H9 (cell line): Measurements from ENCODE around the gene SYNPO. TPM values are rescaled to one million over a fixed set of nuclear protein-coding genes. Genes with fewer than 3 reads are reported as not detected.

Experiments
- DNase-seq: peaks from one replicate; pipeline ENCODE4 v3.0.0-alpha.2; 2017
- H2AFZ ChIP-seq: one replicate; pipeline ENCODE4 v1.6.1; 2013; ENCODE audit warnings: mild to moderate bottlenecking, low read length, control low read depth, moderate library complexity
- H2AK5ac ChIP-seq: 2 replicates; pipeline ENCODE4 v1.6.1; 2013; ENCODE audit warnings: low read length, control low read depth, mixed read lengths; ENCODE audit not compliant: insufficient read length
- H2BK120ac ChIP-seq: one replicate; pipeline ENCODE4 v1.6.1; 2013; ENCODE audit warnings: low read depth, mild to moderate bottlenecking, low read length, control low read depth, inconsistent platforms; ENCODE audit not compliant: poor library complexity, severe bottlenecking
- H2BK12ac ChIP-seq: 2 replicates; pipeline ENCODE4 v1.6.1; 2013; ENCODE audit warnings: low read length, control low read depth, mixed read lengths, low read depth; ENCODE audit not compliant: insufficient read length
- H2BK15ac ChIP-seq: 2 replicates; pipeline ENCODE4 v1.6.1; 2013; ENCODE audit warnings: low read depth, low read length, control low read depth
- H2BK20ac ChIP-seq: one replicate; pipeline ENCODE4 v1.6.1; 2013; ENCODE audit warnings: low read depth, mild to moderate bottlenecking, low read length, control low read depth, inconsistent platforms; ENCODE audit not compliant: poor library complexity, severe bottlenecking
- H2BK5ac ChIP-seq: 2 replicates; pipeline ENCODE4 v1.6.1; 2013; ENCODE audit warnings: low read length, control low read depth, mixed read lengths; ENCODE audit not compliant: insufficient read length
- H3K14ac ChIP-seq: 2 replicates; pipeline ENCODE4 v1.6.1; 2013; ENCODE audit warnings: low read length, control low read depth; ENCODE audit not compliant: insufficient read depth
- H3K18ac ChIP-seq: 2 replicates; pipeline ENCODE4 v1.6.1; 2013; ENCODE audit warnings: low read depth, mild to moderate bottlenecking, mixed read lengths, low read length, control low read depth; ENCODE audit not compliant: insufficient read length
- H3K23ac ChIP-seq: 2 replicates; pipeline ENCODE4 v1.6.1; 2013; ENCODE audit warnings: low read length, control low read depth, mixed read lengths, low read depth; ENCODE audit not compliant: insufficient read length
- H3K23me2 ChIP-seq: 2 replicates; pipeline ENCODE4 v1.6.1; 2013; ENCODE audit warnings: low read depth, mild to moderate bottlenecking, mixed read lengths, low read length, control low read depth; ENCODE audit not compliant: insufficient read length, poor library complexity, severe bottlenecking
- H3K27ac ChIP-seq: 2 replicates; pipeline ENCODE4 v1.5.1; 2013; ENCODE audit warnings: low read length, control low read depth, mixed read lengths, low read depth; ENCODE audit not compliant: insufficient read length
- H3K27me3 ChIP-seq: 2 replicates; pipeline ENCODE4 v1.6.1; 2013; ENCODE audit warnings: low read length, control low read depth, inconsistent platforms; ENCODE audit not compliant: insufficient read depth
- H3K4ac ChIP-seq: 2 replicates; pipeline ENCODE4 v1.6.1; 2013; ENCODE audit warnings: low read depth, mild to moderate bottlenecking, control low read depth, inconsistent platforms, low read length, moderate library complexity
- H3K4me1 ChIP-seq: 2 replicates; pipeline ENCODE4 v1.6.1; 2013; ENCODE audit warnings: low read length, control low read depth, inconsistent platforms; ENCODE audit not compliant: insufficient read depth
- H3K4me2 ChIP-seq: 2 replicates; pipeline ENCODE4 v1.6.1; 2013; ENCODE audit warnings: low read length, control low read depth, mixed read lengths; ENCODE audit not compliant: insufficient read length, insufficient read depth
- H3K56ac ChIP-seq: 2 replicates; pipeline ENCODE4 v1.6.1; 2013; ENCODE audit warnings: low read depth, mild to moderate bottlenecking, mixed read lengths, low read length, control low read depth; ENCODE audit not compliant: insufficient read length
- H3K79me1 ChIP-seq: 2 replicates; pipeline ENCODE4 v1.6.1; 2013; ENCODE audit warnings: low read depth, mild to moderate bottlenecking, moderate library complexity, low read length, control low read depth, inconsistent platforms; ENCODE audit not compliant: insufficient read depth, poor library complexity, severe bottlenecking
- H3K79me2 ChIP-seq: 2 replicates; pipeline ENCODE4 v1.6.1; 2013; ENCODE audit warnings: low read length, control low read depth, inconsistent platforms; ENCODE audit not compliant: insufficient read depth
- H3K9ac ChIP-seq: 2 replicates; pipeline ENCODE4 v1.6.1; 2013; ENCODE audit warnings: low read length, control low read depth, mixed read lengths; ENCODE audit not compliant: insufficient read length; ENCODE audit errors: extremely low read depth
- H3K9me3 ChIP-seq: one replicate; pipeline ENCODE4 v1.6.1; 2013; ENCODE audit warnings: low read depth, low read length, inconsistent platforms; ENCODE audit not compliant: control insufficient read depth
- H3T11ph ChIP-seq: one replicate; pipeline ENCODE4 v1.6.1; 2013; ENCODE audit warnings: mild to moderate bottlenecking, low read length, control low read depth, inconsistent platforms
- H4K20me1 ChIP-seq: one replicate; pipeline ENCODE4 v1.6.1; 2013; ENCODE audit not compliant: control insufficient read depth, insufficient read length, insufficient read depth
- H4K5ac ChIP-seq: 2 replicates; pipeline ENCODE4 v1.6.1; 2013; ENCODE audit warnings: low read depth, mild to moderate bottlenecking, mixed read lengths, low read length, control low read depth; ENCODE audit not compliant: insufficient read length
- H4K8ac ChIP-seq: replicated peaks from 2 replicates; pipeline ENCODE4 v1.6.1; 2013; ENCODE audit warnings: low read length, control low read depth, mixed read lengths, low read depth; ENCODE audit not compliant: insufficient read length
- H4K91ac ChIP-seq: 2 replicates; pipeline ENCODE4 v1.6.1; 2013; ENCODE audit warnings: low read depth, mild to moderate bottlenecking, moderate library complexity, mixed read lengths, low read length, control low read depth; ENCODE audit not compliant: insufficient read length
- H3K27ac Mint-ChIP-seq, 3 experiments: 2 replicates in 2 of 3; 3 replicates in 1 of 3; pipeline ENCODE4 v1.8.0; 2020 to 2021; ENCODE audit warnings: mixed read lengths in 3 of 3, mild to moderate bottlenecking in 1 of 3, moderate library complexity in 1 of 3
- H3K27me3 Mint-ChIP-seq: 2 replicates; pipeline ENCODE4 v1.8.0; 2021; ENCODE audit warnings: low read depth, mild to moderate bottlenecking, moderate library complexity, mixed read lengths
- H3K36me3 Mint-ChIP-seq, 3 experiments: 2 replicates in 2 of 3; 3 replicates in 1 of 3; pipeline ENCODE4 v1.8.0; 2020 to 2021; ENCODE audit warnings: low read depth in 3 of 3, mixed read lengths in 3 of 3; ENCODE audit not compliant: insufficient read depth in 1 of 3
- H3K4me1 Mint-ChIP-seq, 2 experiments: 2 replicates each; pipeline ENCODE4 v1.8.0; 2020; ENCODE audit warnings: mixed read lengths in 2 of 2
- H3K4me3 Mint-ChIP-seq, 2 experiments: 2 replicates in 1 of 2; 3 replicates in 1 of 2; pipeline ENCODE4 v1.8.0; 2020 to 2021; ENCODE audit warnings: mild to moderate bottlenecking in 2 of 2, mixed read lengths in 2 of 2, moderate library complexity in 1 of 2
- H3K9me3 Mint-ChIP-seq, 2 experiments: 2 replicates in 1 of 2; 3 replicates in 1 of 2; pipeline ENCODE4 v1.8.0; 2020; ENCODE audit warnings: mild to moderate bottlenecking in 2 of 2, mixed read lengths in 2 of 2, moderate library complexity in 1 of 2
- CTCF ChIP-seq: fragments of 200-600 bp; sonication (generic); conservative IDR thresholded peaks from 3 replicates; pipeline ENCODE4 v1.8.0; 2021; ENCODE audit warnings: antibody characterized with exemption, mild to moderate bottlenecking
- WGBS: extraction: QIAGEN DNeasy Blood & Tissue Kit; methylation state at CpG from one replicate; pipeline ENCODE4 v1.1.7; 2013; ENCODE audit warnings: missing lambda C conversion rate, low lambda C conversion rate, mixed read lengths; ENCODE audit not compliant: insufficient read length; ENCODE audit errors: extremely low coverage; 5-methylcytosine and 5-hydroxymethylcytosine counted together
- total RNA-seq: library from RNA; stranded (reverse); gene quantifications from 2 replicates; pipeline ENCODE4 v1.2.1, GENCODE V29; 2021

The SYNPO gene
- total RNA-seq, 1 experiment from 2014 or later: 1.7 TPM

GRCh38 chr5:150607991-150608390 is 32.5 kb upstream of the SYNPO start:
- Histone ChIP-seq H3K23me2 (no peaks in the 10 kb centered on the region), H3K79me2 (no peaks in the 10 kb centered on the region; the same call in 1 of the 2 replicates), H2BK12ac (no peak overlapping the region), H4K8ac (no peak overlapping the region), H3K18ac (no peak overlapping the region), H3K27ac (no peak overlapping the region), H3K79me1 (no peaks in the 10 kb centered on the region), H4K91ac (no peak overlapping the region), H3K9me3 (no peaks in the 10 kb centered on the region), H3K4me1 (no peaks in the 10 kb centered on the region), H3K27me3 (no peaks in the 10 kb centered on the region), H2BK15ac (no peak overlapping the region), H3K4ac (no peak overlapping the region), H2BK120ac (no peak overlapping the region), H2BK20ac (no peak overlapping the region), H2BK5ac (no peak overlapping the region), H4K20me1 (no peaks in the 10 kb centered on the region), H3K23ac (no peak overlapping the region), H3T11ph (no peak overlapping the region), H2AK5ac (no peak overlapping the region), H3K4me2 (no peak overlapping the region), H3K9ac (no peak overlapping the region), H3K14ac (no peak overlapping the region), H3K56ac (no peak overlapping the region), H2AFZ (no peak overlapping the region), H4K5ac (no peak overlapping the region)
- H3K27ac Mint-ChIP-seq: no peak overlapping the region
- H3K27me3 Mint-ChIP-seq: peaks cover 3% of the 10 kb centered on the region; the same call in 1 of the 2 replicates
- no peaks in the 10 kb centered on the region for H3K36me3 Mint-ChIP-seq
- peaks cover 4 to 19% of the 10 kb centered on the region in 2 experiments; a peak in 2 of 4 replicates for H3K4me1 Mint-ChIP-seq
- no CpG with 5 or more reads among the region's 4 CpGs for WGBS
- no peak for DNase-seq
- no peak for TF ChIP-seq CTCF
- no peak overlapping the region for H3K4me3 Mint-ChIP-seq
- H3K9me3 Mint-ChIP-seq: no peaks in the 10 kb centered on the region
